Activated CD8-positive, alpha-beta memory T cell treated with anti-CD3 and anti-CD28 coated beads, Interleukin-2, amount 50 U/mL, for 1 hour (primary cell): ENCODE data around the gene PDIA4.
"Not testable (repeated sequence)": the region's sequence is repeated elsewhere in the genome, so short reads cannot be mapped to it uniquely, and the experiment has no call there.

ENCODE experiments used
- DNase-seq: peaks from one replicate; pipeline ENCODE4 v3.0.0-alpha.2; 2020; ENCODE audit errors: extremely low read depth

Gene PDIA4

GRCh38 chr7:149031353-149031910 is 3.1 kb upstream of the PDIA4 start:
- DNase-seq: no peak

GRCh38 chr7:149030439-149030838 is 2.1 kb upstream of the PDIA4 start:
- DNase-seq: not testable (repeated sequence)

GRCh38 chr7:149027611-149028345 is 527 bp downstream of the PDIA4 start:
- DNase-seq: no peak

GRCh38 chr7:149027055-149027454 is 1.2 kb downstream of the PDIA4 start:
- DNase-seq: no peak

GRCh38 chr7:149023662-149024061 is 4.6 kb downstream of the PDIA4 start:
- DNase-seq: no peak

GRCh38 chr7:149022756-149023360 is 5.4 kb downstream of the PDIA4 start:
- DNase-seq: no peak

GRCh38 chr7:149021725-149022062 is 6.6 kb downstream of the PDIA4 start:
- no peak for DNase-seq

- DNase-seq: no peak
Measured at GRCh38 chr7:149020483-149020882, 7.8 kb downstream of the PDIA4 start.

- DNase-seq: no peak
Measured at GRCh38 chr7:149016876-149017275, 11.4 kb downstream of the PDIA4 start.

GRCh38 chr7:149014309-149014708 is 14.0 kb downstream of the PDIA4 start:
- no peak for DNase-seq

GRCh38 chr7:149013876-149014275 is 14.4 kb downstream of the PDIA4 start:
- no peak for DNase-seq

- not testable (repeated sequence) for DNase-seq
Measured at GRCh38 chr7:149012730-149013129, 15.6 kb downstream of the PDIA4 start.

GRCh38 chr7:149011491-149011890 is 16.8 kb downstream of the PDIA4 start:
- no peak for DNase-seq

GRCh38 chr7:149010451-149010850 is 17.9 kb downstream of the PDIA4 start:
- DNase-seq: no peak

- DNase-seq: no peak
Measured at GRCh38 chr7:149009527-149009926, 18.8 kb downstream of the PDIA4 start.

GRCh38 chr7:149007611-149008010 is 20.7 kb downstream of the PDIA4 start:
- no peak for DNase-seq

GRCh38 chr7:149007146-149007545 is 21.2 kb downstream of the PDIA4 start:
- DNase-seq: no peak

GRCh38 chr7:149006345-149006725 is 22.0 kb downstream of the PDIA4 start:
- no peak for DNase-seq

GRCh38 chr7:149005427-149006344 is 22.6 kb downstream of the PDIA4 start:
- peak; percentile 52 for DNase-seq

GRCh38 chr7:149004405-149005370 is 23.6 kb downstream of the PDIA4 start:
- DNase-seq: no peak
